Colonic mucosa (tissue), 4 donors: ENCODE results near the gene KCNG2. TPM values are rescaled to one million over a fixed set of nuclear protein-coding genes. Genes with fewer than 3 reads are reported as not detected.

ENCODE experiments used
- DNase-seq: peaks from one replicate; pipeline ENCODE4 v3.0.0-alpha.2; 2020
- H3K27ac ChIP-seq: fragments of 200-600 bp; one replicate; pipeline ENCODE4 v1.8.0; 2021
- H3K27me3 ChIP-seq: fragments of 200-600 bp; one replicate; pipeline ENCODE4 v1.8.0; 2021
- H3K36me3 ChIP-seq: fragments of 200-600 bp; one replicate; pipeline ENCODE4 v1.8.0; 2021
- H3K4me1 ChIP-seq: fragments of 200-600 bp; one replicate; pipeline ENCODE4 v1.8.0; 2021; ENCODE audit warnings: mild to moderate bottlenecking
- H3K4me3 ChIP-seq: fragments of 200-600 bp; one replicate; pipeline ENCODE4 v1.8.0; 2021
- H3K9ac ChIP-seq, 2 donors: one replicate each; pipeline ENCODE4 v1.7.0; 2013; ENCODE audit warnings: control low read depth in 2 of 2, low read depth in 2 of 2, low read length in 2 of 2
- H3K9me3 ChIP-seq: fragments of 200-600 bp; one replicate; pipeline ENCODE4 v1.8.0; 2021
- CTCF ChIP-seq: fragments of 200-600 bp; IDR thresholded peaks from one replicate; pipeline ENCODE4 v1.8.0; 2022; ENCODE audit warnings: antibody characterized with exemption, mild to moderate bottlenecking
- intact Hi-C: fragments of 100-400 bp; cut with DNase I; formaldehyde crosslinking; loops from one replicate; pipeline ENCODE4 v1.14.1; 2022
- total RNA-seq, 2 donors: library from RNA; stranded (reverse); fragmentation: NEBNext Ultra II Directional in 1 of 2; extraction: Animal tissue kit (Norgen Biotek cat#: 25700) in 1 of 2; gene quantifications; one replicate each; pipeline ENCODE4 v1.2.1, GENCODE V29; 2021
- donor health status: healthy.
- donor health status: DM: no; HTN: no; CAD: no.
- donor health status: DM: no; HTN: no; CAD: no.

The KCNG2 gene
- total RNA-seq, 2 donors from 2014 or later = 0.32 TPM; not detected in 1

- intact Hi-C loops = no loop called here
- TF ChIP-seq CTCF = no peak
These were observed 28.2 kb downstream of the KCNG2 start for GRCh38 chr18:79825913-79826312.

GRCh38 chr18:79826966-79827365, 29.2 kb downstream of the KCNG2 start:
- Histone ChIP-seq H3K27ac (no peak overlapping the region), H3K36me3 (no peaks in the 10 kb centered on the region), H3K4me3 (no peak overlapping the region), H3K4me1 (no peaks in the 10 kb centered on the region), H3K27me3 (no peaks in the 10 kb centered on the region), H3K9me3 (no peaks in the 10 kb centered on the region), H3K9ac (peak overlapping the region in 1 of 2 donors; percentile 12)
- DNase-seq = no peak
- TF ChIP-seq CTCF = no peak
- intact Hi-C loops = no loop called here

More at GRCh38 chr18:79825913-79826312, 28.2 kb downstream of the KCNG2 start:
- Histone ChIP-seq H3K27me3 (no peaks in the 10 kb centered on the region), H3K4me3 (no peak overlapping the region), H3K9me3 (no peaks in the 10 kb centered on the region), H3K36me3 (no peaks in the 10 kb centered on the region), H3K27ac (no peak overlapping the region), H3K4me1 (no peaks in the 10 kb centered on the region), H3K9ac (no peak overlapping the region)
- no peak for DNase-seq

GRCh38 chr18:79828258-79828657, 30.5 kb downstream of the KCNG2 start:
- intact Hi-C loops = no loop called here
- TF ChIP-seq CTCF = no peak
- H3K4me3 ChIP-seq = no peak overlapping the region
- H3K36me3 ChIP-seq = no peaks in the 10 kb centered on the region
- H3K9me3 ChIP-seq = no peaks in the 10 kb centered on the region
- no peak overlapping the region for H3K27ac ChIP-seq
- H3K4me1 ChIP-seq = no peaks in the 10 kb centered on the region
- DNase-seq = no peak
- no peak overlapping the region for H3K9ac ChIP-seq
- H3K27me3 ChIP-seq = no peaks in the 10 kb centered on the region

- no peak overlapping the region for H3K4me3 ChIP-seq
- no peaks in the 10 kb centered on the region for H3K4me1 ChIP-seq
- no peak overlapping the region for H3K27ac ChIP-seq
- no peaks in the 10 kb centered on the region for H3K27me3 ChIP-seq
- no peak overlapping the region for H3K9ac ChIP-seq
- no peaks in the 10 kb centered on the region for H3K36me3 ChIP-seq
- TF ChIP-seq CTCF = no peak
- intact Hi-C loops = no loop called here
- DNase-seq = no peak
- no peaks in the 10 kb centered on the region for H3K9me3 ChIP-seq
These were observed 31.6 kb downstream of the KCNG2 start for GRCh38 chr18:79829136-79829854.

- H3K4me1 ChIP-seq = no peaks in the 10 kb centered on the region
- DNase-seq = no peak
These were observed 34.4 kb downstream of the KCNG2 start for GRCh38 chr18:79832169-79832568.

More at GRCh38 chr18:79832169-79832568, 34.4 kb downstream of the KCNG2 start:
- no peak overlapping the region for H3K27ac ChIP-seq
- no peak overlapping the region for H3K9ac ChIP-seq
- no peaks in the 10 kb centered on the region for H3K9me3 ChIP-seq
- no peaks in the 10 kb centered on the region for H3K36me3 ChIP-seq
- TF ChIP-seq CTCF = no peak
- no peaks in the 10 kb centered on the region for H3K27me3 ChIP-seq
- H3K4me3 ChIP-seq = no peak overlapping the region
- intact Hi-C loops = no loop called here
